Measurements from ENCODE around the gene HNRNPF. TPM values are rescaled to one million over a fixed set of nuclear protein-coding genes. Genes with fewer than 3 reads are reported as not detected.

Gene HNRNPF
- total RNA-seq, 2 experiments from 2014 or later, result 530 to 544 TPM

DNA sequence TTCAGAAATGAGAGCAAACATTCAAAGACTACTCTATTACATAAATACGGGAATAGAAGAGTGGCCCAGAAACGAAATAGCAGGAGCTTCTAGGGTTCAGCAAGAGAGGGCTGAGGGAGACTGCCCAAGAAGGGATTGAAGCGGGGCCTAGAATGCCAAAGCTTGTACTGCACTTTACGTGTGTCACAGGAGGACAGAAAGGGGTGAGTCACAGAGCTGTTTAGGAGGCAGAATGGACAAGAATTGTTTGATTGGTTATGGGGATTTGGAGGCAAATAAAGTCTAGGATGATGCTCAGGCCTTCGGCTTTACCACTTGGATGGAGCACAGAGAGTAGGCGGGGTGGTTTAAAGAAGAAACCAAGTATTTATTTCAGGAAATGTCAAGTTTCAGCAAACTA, 48.9 kb downstream of the HNRNPF start:
- peaks cover 1% of the 10 kb centered on the region for H3K9me3 Mint-ChIP-seq
- peak overlapping the region; percentile 98 for H3K27ac Mint-ChIP-seq
- H3K36me3 Mint-ChIP-seq, result peaks cover 16% of the 10 kb centered on the region
- H3K4me3 Mint-ChIP-seq, result peak overlapping the region; percentile 49
- H3K27me3 Mint-ChIP-seq, result no peaks in the 10 kb centered on the region
- H3K4me1 Mint-ChIP-seq, result peaks cover 35% of the 10 kb centered on the region
- DNase-seq, result no peak

DNA sequence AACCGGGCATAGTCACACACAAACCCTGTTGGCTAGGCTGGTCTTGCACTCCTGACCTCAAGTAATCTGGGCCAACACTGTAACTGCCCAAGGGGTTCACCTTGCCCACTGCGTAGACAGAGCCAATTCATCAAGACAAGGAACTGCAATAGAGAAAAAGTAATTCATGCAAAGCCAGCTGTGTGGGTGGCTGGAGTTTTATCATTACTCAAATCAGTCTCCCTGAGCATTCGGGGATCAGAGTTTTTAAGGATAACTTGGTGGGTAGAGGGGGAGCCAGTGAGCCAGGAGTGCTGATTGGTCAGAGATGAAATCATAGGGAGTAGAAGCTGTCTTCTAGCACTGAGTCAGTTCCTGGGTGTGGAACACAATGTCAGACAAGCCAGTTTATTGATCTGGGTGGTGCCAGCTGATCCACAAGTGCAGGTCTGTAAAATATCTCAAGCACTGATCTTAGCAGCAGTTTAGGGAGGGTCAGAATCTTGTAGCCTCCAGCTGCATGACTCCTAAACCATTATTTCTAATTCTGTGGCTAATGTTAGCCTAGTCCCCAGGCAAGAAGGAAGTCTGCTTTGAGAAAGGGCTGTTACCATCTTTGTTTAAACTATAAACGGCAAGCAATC, 53.1 kb downstream of the HNRNPF start:
- no peak overlapping the region for H3K27ac Mint-ChIP-seq
- H3K36me3 Mint-ChIP-seq, result peaks cover 5% of the 10 kb centered on the region
- no peak for DNase-seq
- peaks cover 18% of the 10 kb centered on the region for H3K4me1 Mint-ChIP-seq
- no peaks in the 10 kb centered on the region for H3K9me3 Mint-ChIP-seq
- H3K4me3 Mint-ChIP-seq, result no peak overlapping the region
- peaks cover 5% of the 10 kb centered on the region for H3K27me3 Mint-ChIP-seq

DNA sequence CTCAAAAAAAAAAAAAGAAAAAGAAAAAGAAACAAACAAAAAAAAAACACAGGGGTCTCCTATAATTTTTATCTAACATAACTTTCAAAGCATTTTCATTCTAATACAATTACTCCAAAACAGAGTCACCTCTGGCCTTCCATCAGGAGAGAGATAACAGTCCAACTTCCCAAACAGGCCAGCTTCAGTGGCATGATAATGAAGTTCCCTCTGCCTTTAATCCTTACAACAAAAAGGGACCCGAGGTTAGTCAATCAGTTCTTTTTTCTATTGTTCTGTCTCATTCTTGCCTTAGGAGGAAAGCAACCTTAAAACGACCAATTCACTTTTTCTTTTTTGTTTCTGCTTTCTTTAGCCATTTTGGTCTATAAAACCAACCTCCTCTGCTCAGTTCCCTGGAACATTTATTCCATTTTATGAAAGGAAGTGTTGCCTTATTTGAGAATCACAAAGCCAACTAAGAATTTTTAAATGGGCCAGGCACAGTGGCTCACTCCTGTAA, 54.1 kb downstream of the HNRNPF start:
- DNase-seq, result no peak
- Mint-ChIP-seq H3K9me3 (no peaks in the 10 kb centered on the region), H3K4me3 (no peak overlapping the region), H3K4me1 (peaks cover 14% of the 10 kb centered on the region), H3K27ac (no peak overlapping the region), H3K36me3 (no peaks in the 10 kb centered on the region), H3K27me3 (peaks cover 14% of the 10 kb centered on the region)

DNA sequence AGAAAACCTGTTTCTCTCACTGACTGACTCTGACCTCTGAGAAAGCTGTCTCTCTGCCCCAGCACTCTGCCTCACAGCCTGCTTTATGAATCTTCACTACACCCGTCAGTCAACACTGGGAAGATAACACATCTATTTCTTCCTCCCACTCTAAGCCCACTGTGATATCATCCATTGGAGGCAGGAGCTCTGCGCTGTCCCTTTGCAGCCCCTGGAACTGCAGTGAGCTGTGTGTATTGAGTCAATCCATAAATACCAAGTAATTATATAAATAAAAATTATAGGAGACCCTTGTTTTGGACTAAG, 54.7 kb downstream of the HNRNPF start:
- no peaks in the 10 kb centered on the region for H3K9me3 Mint-ChIP-seq
- no peak for DNase-seq
- H3K27me3 Mint-ChIP-seq, result peaks cover 21% of the 10 kb centered on the region
- H3K27ac Mint-ChIP-seq, result no peak overlapping the region
- no peaks in the 10 kb centered on the region for H3K36me3 Mint-ChIP-seq
- no peak overlapping the region for H3K4me3 Mint-ChIP-seq
- H3K4me1 Mint-ChIP-seq, result peaks cover 13% of the 10 kb centered on the region

- no peak for DNase-seq
- Mint-ChIP-seq H3K4me1 (peaks cover 15% of the 10 kb centered on the region), H3K27ac (no peak overlapping the region), H3K4me3 (no peak overlapping the region), H3K27me3 (peaks cover 26% of the 10 kb centered on the region), H3K36me3 (no peaks in the 10 kb centered on the region), H3K9me3 (no peaks in the 10 kb centered on the region)
Measured at GRCh38 chr10:43353495-43354329, 55.3 kb downstream of the HNRNPF start.

DNA sequence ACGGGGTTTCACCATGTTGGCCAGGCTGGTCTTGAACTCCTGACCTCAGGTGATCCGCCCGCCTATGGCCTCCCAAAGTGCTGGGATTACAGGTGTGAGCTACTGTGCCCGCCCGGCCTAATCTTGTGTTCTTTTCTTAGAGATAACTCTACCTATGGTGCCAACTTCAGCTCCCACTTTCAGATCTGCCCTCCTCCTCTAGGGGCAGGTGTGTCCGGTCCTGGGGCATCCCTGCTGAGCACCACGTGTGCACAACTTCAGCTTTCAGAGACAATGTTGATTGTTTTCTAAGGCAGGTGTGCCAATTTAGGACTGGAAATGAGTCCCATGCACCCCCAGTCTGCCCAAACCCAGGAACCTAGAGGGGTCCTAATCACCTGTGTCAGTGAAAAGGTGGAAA, 56.0 kb downstream of the HNRNPF start:
- Mint-ChIP-seq H3K27ac (no peak overlapping the region), H3K9me3 (no peaks in the 10 kb centered on the region), H3K36me3 (no peaks in the 10 kb centered on the region), H3K27me3 (peaks cover 29% of the 10 kb centered on the region), H3K4me3 (no peak overlapping the region), H3K4me1 (peaks cover 20% of the 10 kb centered on the region)
- no peak for DNase-seq

DNA sequence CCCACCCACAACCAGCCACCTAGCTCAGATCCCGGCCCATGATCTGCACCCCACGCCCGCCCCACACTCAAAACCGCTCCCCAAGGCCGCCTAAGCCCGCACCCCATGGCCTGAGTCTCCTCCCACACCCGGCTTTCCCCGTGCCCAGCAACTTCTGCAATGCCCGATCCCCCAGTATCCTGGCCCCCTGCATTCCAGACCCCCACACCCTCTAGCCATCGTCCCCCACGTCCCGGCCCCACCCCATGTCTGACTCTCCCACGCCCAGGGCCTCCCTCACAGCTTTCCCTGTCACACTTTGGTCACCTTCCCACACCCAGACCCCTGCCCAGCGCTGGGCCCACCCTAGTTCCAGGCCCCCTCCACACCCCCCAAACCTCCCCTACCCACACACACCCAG, 57.7 kb downstream of the HNRNPF start:
- Mint-ChIP-seq H3K27ac (no peak overlapping the region), H3K4me1 (peaks cover 17% of the 10 kb centered on the region), H3K27me3 (peaks cover 29% of the 10 kb centered on the region), H3K36me3 (no peaks in the 10 kb centered on the region), H3K4me3 (no peak overlapping the region), H3K9me3 (no peaks in the 10 kb centered on the region)
- DNase-seq, result no peak

- Mint-ChIP-seq H3K27me3 (peaks cover 29% of the 10 kb centered on the region), H3K4me1 (peaks cover 13% of the 10 kb centered on the region), H3K36me3 (no peaks in the 10 kb centered on the region), H3K27ac (no peak overlapping the region), H3K9me3 (no peaks in the 10 kb centered on the region), H3K4me3 (peak overlapping the region; percentile 10)
- no peak for DNase-seq
Measured at GRCh38 chr10:43350686-43351085, 58.3 kb downstream of the HNRNPF start.

DNA sequence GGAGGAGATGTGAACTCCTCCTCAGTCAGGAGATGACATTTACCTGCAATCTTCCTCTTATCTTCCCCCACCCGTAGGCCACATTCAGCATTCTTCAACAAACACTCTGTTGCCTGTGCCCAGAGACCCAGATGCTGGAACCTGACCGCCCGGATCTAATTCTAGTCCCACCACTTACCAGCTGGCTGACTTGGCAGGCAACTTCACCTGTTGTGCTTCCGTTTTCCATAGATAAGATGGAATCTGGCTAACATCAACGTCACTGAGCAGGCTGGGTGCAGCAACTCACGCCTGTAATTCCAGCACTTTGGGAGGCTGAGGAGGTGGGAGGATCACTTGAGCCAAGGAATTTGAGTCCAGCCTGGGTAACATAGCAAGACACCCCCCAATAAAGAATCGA, 58.8 kb downstream of the HNRNPF start:
- Mint-ChIP-seq H3K4me1 (peaks cover 13% of the 10 kb centered on the region), H3K9me3 (no peaks in the 10 kb centered on the region), H3K27me3 (peaks cover 29% of the 10 kb centered on the region), H3K36me3 (no peaks in the 10 kb centered on the region), H3K27ac (no peak overlapping the region), H3K4me3 (no peak overlapping the region)
- DNase-seq, result no peak

GRCh38 chr10:43348511-43349312, 60.3 kb downstream of the HNRNPF start:
- Mint-ChIP-seq H3K9me3 (no peaks in the 10 kb centered on the region), H3K27ac (no peak overlapping the region), H3K27me3 (peaks cover 26% of the 10 kb centered on the region), H3K4me3 (peak overlapping the region; percentile 5), H3K4me1 (peaks cover 11% of the 10 kb centered on the region), H3K36me3 (no peaks in the 10 kb centered on the region)
- peak; percentile 80 for DNase-seq

- Mint-ChIP-seq H3K27me3 (peaks cover 26% of the 10 kb centered on the region), H3K4me3 (no peak overlapping the region), H3K4me1 (peaks cover 11% of the 10 kb centered on the region), H3K36me3 (no peaks in the 10 kb centered on the region), H3K27ac (no peak overlapping the region), H3K9me3 (no peaks in the 10 kb centered on the region)
- no peak for DNase-seq
Measured at GRCh38 chr10:43347997-43348396, 61.0 kb downstream of the HNRNPF start.

DNA sequence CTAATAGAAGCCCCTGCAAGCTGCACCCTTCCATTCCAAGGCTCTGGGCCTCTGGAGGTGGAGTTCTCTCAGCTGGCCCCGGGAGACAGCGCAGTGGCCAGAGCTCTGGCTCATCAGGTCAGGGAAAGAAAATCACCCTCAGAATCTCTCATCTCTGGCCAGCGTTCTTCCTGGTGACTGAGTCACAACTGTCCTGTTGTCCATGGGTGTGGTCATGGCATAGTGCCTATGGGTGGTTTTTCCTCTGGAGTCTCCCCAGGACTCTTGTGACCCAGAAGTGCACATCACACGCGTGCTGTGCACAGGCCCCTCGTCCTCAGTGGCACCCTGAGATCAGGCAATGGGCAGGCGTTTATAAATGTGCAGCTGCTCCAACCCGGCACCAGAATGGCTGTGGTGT, 64.9 kb downstream of the HNRNPF start:
- no peak overlapping the region for H3K27ac Mint-ChIP-seq
- peaks cover 11% of the 10 kb centered on the region for H3K27me3 Mint-ChIP-seq
- no peak overlapping the region for H3K4me3 Mint-ChIP-seq
- H3K4me1 Mint-ChIP-seq, result peaks cover 5% of the 10 kb centered on the region
- no peaks in the 10 kb centered on the region for H3K36me3 Mint-ChIP-seq
- no peaks in the 10 kb centered on the region for H3K9me3 Mint-ChIP-seq
- no peak for DNase-seq

- Mint-ChIP-seq H3K36me3 (no peaks in the 10 kb centered on the region), H3K27ac (no peak overlapping the region), H3K9me3 (no peaks in the 10 kb centered on the region), H3K4me1 (no peaks in the 10 kb centered on the region), H3K4me3 (no peak overlapping the region), H3K27me3 (peaks cover 5% of the 10 kb centered on the region)
- DNase-seq, result no peak
Measured at GRCh38 chr10:43343126-43343525, 65.9 kb downstream of the HNRNPF start.

DNA sequence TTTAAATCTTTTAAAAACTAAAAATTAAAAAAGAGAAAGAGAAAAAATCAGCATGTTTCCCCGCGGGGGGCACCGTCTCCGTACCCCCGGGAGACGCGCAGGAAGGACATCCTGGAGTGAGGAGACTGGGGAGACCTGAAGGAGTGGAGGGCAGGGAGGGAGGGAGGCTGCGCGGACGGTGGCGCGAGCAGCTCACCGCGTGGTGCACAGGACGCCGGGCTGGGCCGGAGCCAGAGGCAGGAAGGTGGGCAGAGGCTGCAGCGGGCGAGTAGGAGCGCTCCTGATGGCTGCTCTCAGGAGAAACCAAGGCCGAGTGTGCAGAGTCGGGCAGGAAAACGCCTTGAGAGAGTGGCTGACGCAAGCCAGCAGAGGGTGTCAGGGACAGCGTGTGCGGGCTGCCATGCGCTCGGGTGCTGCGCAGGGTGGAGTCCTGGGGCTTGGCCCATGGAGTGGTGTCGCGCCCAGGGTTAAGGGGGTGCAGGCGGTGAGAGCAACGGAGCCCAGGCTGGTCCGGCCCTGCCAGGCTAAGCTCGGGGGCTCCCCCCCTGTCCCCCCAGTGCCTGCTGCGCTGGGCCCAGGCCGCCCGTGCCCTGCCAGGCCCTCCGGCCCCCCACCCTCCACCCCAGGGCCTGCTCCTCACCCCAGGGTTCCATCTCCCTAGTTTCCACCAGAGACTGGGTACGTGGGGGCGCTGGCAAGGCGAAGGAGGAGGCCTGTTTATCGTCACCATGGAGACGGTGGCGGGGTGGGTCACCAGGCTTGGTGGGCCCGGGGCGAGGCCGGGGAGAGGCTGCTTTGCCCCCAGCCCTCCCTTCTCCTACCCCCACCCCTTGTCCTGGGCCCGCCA, 66.5 kb downstream of the HNRNPF start:
- Mint-ChIP-seq H3K27me3 (peaks cover 5% of the 10 kb centered on the region), H3K4me1 (no peaks in the 10 kb centered on the region), H3K9me3 (no peaks in the 10 kb centered on the region), H3K27ac (no peak overlapping the region), H3K36me3 (no peaks in the 10 kb centered on the region), H3K4me3 (no peak overlapping the region)
- DNase-seq, result no peak

Measured in activated naive CD8-positive, alpha-beta T cell treated with anti-CD3 and anti-CD28 coated beads for 36 hours (primary cell).